C4-2B (cell line): ENCODE data around the gene EPHB2.
A peak's percentile ranks its signal among the peaks of the same experiment; 100 is the strongest.
"Not testable (repeated sequence)": the region's sequence is repeated elsewhere in the genome, so short reads cannot be mapped to it uniquely, and the experiment has no call there.

Source experiments
- H3K27ac ChIP-seq: fragments of 450-650 bp; 2 replicates; pipeline ENCODE4 v1.5.1; 2017
- ZFX ChIP-seq: fragments of 450-650 bp; IDR thresholded peaks from 2 replicates; pipeline ENCODE4 v1.6.1; 2017
- TF ChIP-seq, protein P1 (sequence below): fragments of 450-650 bp; conservative IDR thresholded peaks from 2 replicates; pipeline ENCODE4 v1.5.1; 2017; ENCODE audit warnings: mild to moderate bottlenecking

Gene EPHB2

DNA sequence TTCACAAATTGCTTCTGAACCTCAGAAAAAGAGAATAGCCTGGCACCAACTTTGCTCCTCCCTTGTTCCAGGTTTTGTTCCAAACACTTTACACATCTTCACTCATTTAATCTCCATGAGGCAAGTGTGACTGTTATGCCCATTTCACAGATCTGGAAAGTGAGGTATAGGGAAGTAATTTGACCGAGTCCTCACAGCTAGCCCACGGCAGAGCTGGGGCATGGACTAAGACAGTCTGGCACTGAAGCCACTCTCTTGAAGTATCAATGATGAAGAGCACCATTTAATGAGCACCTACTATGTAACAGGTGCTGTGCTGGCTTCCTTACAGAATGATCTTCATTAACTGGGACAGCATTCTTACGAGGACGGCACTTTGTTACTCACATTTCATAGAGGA lies 38.6 kb upstream of the EPHB2 start:
- TF ChIP-seq, protein P1, sequence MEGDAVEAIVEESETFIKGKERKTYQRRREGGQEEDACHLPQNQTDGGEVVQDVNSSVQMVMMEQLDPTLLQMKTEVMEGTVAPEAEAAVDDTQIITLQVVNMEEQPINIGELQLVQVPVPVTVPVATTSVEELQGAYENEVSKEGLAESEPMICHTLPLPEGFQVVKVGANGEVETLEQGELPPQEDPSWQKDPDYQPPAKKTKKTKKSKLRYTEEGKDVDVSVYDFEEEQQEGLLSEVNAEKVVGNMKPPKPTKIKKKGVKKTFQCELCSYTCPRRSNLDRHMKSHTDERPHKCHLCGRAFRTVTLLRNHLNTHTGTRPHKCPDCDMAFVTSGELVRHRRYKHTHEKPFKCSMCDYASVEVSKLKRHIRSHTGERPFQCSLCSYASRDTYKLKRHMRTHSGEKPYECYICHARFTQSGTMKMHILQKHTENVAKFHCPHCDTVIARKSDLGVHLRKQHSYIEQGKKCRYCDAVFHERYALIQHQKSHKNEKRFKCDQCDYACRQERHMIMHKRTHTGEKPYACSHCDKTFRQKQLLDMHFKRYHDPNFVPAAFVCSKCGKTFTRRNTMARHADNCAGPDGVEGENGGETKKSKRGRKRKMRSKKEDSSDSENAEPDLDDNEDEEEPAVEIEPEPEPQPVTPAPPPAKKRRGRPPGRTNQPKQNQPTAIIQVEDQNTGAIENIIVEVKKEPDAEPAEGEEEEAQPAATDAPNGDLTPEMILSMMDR, result no peak
- TF ChIP-seq ZFX, result no peak
- no peak overlapping the region for H3K27ac ChIP-seq

DNA sequence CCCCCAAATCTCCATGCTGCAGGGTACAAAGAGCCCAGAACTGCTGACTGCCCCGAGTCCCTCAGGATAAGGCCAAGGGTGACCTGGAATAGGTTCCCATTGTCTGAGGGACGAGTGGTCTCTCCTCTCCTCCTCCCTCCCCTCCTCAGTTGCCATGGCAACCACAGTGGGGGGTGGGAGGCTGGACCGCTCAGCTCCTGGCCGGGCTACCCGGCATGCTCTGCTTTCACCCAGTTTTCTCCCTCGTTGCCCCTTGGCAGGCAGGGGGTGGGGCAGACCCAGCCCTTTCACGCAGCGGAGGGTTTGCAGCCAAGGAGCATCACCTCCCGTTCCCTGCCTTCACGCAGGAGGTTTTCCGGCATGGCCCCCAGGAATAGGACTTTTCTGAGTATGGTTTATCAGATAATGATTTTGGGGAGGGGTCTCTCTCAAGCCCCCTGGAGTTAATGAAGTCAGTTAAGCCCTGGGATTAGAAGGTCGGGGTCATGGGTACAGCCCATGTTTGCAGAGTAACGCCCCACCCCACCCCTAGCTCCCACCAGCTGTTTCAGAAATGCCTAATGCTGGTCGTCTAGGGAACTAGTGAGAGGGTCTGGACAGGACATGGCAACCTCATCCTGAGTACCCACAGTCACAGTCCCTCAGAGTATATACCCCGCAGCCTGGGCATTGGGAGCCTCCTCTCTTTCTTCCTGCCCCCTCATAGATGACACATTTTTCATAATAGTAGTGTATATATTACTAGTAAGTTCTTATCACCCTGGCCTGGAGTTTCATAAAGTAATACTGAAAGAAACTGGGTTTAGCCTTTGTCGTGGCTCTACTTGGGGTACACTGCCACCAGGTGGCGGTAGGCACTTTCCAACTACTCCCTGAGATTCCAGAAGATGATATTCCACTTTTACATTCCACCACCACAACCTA lies 36.9 kb upstream of the EPHB2 start:
- no peak for TF ChIP-seq ZFX
- TF ChIP-seq, protein P1, result peak; percentile 74
- no peak overlapping the region for H3K27ac ChIP-seq

DNA sequence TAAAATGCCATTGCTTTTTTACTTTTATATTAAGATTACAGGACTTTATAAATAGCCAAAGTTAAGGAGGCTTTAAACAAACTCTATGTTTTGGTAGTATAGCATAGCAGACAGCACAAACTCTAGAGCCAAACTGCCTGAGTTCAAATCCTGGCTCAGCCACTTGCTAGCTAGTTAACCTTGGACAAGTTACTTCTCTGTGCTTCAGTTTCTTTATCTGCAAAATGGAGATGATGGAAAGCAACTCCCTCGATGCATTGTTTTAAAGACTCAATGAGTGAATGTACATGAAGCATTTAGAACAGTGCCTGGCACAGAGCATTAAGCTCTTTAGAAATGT lies 36.3 kb upstream of the EPHB2 start:
- H3K27ac ChIP-seq, result no peak overlapping the region
- TF ChIP-seq ZFX, result no peak
- TF ChIP-seq, protein P1, result no peak; the same call in 1 of the 2 replicates

DNA sequence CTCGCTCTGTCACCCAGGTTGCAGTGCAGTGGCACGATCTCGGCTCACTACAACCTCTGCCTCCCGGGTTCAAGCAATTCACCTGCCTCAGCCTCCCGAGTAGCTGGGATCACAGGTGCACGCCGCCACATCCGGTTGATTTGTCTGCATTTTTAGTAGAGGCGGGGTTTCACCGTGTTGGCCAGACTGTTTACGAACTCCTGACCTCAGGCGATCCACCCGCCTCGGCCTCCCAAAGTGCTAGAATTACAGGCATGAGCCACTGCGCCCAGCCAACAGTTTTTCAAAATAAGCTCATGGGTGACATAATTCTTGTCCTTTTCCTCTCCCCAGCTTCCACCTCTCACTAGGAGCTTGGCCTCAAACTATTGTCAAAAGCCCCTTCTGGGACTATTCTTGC lies 34.5 kb upstream of the EPHB2 start:
- H3K27ac ChIP-seq, result not testable (repeated sequence)

DNA sequence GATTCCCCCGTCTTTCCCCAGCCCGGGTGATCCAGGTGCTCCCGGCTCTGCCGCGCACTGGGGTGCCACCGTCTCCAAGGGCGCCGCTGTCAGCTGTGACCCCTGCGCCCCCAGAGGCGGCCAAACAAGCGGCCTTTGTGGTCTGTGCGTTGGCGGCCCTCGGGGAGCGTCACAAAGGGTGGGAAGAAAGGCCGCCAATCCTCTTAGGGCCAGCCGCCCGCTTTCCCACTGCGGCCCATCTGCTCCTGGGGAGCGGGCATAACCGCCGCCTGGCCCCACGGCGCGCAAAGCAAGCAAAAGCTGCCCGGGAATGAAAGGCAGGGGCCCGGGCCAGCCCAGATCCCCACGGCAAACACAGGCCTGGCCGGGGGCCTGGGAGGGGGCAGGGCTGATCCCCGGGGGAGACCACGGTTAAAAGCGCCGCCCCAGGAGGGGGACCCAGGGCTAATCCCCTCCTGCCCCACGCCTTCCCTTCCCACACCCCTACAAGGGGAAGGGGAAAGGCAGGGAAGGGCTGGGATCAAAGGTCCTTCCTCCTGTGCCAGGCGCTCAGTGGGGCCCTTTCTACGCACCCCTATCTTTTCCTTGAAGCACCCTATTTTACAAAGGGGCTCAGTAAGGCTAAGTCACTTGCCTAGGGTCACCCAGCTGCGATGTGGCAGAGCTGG lies 33.6 kb upstream of the EPHB2 start:
- no peak overlapping the region for H3K27ac ChIP-seq
- TF ChIP-seq ZFX, result no peak
- TF ChIP-seq, protein P1, result no peak

DNA sequence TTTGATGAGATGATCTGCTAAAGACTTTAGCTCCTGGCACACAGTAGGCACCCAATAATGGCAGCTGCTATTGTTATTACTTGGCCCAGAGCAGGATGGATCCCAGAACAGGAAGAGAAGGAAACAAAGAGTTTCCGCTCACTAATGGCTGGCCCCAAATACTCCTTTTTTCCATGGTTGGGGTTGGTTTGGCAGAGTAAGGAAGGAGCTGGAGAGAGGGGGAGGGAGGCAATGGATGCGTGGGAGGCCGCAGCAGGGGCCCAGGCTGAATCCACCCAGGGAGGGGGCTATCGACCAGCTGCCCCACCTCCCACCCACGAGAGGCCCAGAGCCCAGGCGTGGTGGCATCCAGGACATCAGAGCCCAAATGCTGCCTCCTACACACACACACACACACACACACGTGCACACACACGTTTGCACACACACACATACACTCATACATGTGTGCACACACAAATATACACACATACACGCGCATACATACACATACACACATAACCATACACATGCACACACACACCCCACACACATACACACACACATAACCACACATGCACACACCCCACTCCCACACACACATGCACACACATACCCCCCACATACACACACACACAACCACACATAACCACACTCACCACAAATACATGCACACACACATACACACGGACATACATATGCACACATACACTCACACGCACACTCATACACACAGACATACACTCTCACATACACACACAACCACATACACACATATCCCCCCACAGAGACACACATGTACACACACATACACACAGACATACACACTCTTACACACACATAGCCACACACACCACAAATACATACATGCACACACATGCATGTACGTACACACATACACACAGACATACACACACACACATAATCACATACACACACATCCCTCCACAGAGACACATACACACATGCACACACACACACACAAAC lies 32.4 kb upstream of the EPHB2 start:
- TF ChIP-seq, protein P1, result no peak
- no peak for TF ChIP-seq ZFX
- no peak overlapping the region for H3K27ac ChIP-seq

DNA sequence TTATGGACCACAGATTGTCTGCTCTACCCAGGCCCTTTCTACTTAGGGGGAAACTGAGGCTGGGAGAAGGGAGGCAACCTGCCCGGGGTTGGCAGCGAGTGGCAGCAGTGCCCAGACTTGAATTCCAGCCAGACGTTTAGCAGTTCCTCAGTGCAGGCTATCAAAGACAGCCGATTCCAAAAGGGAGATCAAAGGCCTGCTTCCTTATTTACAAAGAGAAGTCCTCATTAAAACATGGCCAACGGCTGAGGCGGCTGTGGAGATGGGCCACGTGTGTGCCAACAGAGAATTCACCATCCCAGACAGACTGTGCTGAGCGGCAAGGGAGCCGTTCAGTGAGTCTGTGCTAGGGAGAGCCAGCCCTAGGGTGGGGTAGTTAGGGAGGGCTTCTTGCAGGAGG lies 29.9 kb upstream of the EPHB2 start:
- peak overlapping the region; percentile 15 for H3K27ac ChIP-seq

More for the DNA sequence above, 29.9 kb upstream of the EPHB2 start:
- TF ChIP-seq, protein P1, result no peak
- TF ChIP-seq ZFX, result no peak
